PC-3 (cell line): ENCODE measurements around the gene EYS.

Source experiments
- EZH2 ChIP-seq: fragments of 300-600 bp; sonication (generic); IDR thresholded peaks from one replicate; pipeline ENCODE4 v1.6.1; 2017; ENCODE audit warnings: antibody characterized with exemption, mild to moderate bottlenecking, low read length; ENCODE audit not compliant: unreplicated experiment
- TF ChIP-seq, protein P1 (sequence below): fragments of 300-600 bp; sonication (generic); conservative IDR thresholded peaks from 2 replicates; pipeline ENCODE4 v1.5.1; 2017; ENCODE audit warnings: antibody characterized with exemption, low read depth, mild to moderate bottlenecking, low read length

- TF ChIP-seq, protein P1, sequence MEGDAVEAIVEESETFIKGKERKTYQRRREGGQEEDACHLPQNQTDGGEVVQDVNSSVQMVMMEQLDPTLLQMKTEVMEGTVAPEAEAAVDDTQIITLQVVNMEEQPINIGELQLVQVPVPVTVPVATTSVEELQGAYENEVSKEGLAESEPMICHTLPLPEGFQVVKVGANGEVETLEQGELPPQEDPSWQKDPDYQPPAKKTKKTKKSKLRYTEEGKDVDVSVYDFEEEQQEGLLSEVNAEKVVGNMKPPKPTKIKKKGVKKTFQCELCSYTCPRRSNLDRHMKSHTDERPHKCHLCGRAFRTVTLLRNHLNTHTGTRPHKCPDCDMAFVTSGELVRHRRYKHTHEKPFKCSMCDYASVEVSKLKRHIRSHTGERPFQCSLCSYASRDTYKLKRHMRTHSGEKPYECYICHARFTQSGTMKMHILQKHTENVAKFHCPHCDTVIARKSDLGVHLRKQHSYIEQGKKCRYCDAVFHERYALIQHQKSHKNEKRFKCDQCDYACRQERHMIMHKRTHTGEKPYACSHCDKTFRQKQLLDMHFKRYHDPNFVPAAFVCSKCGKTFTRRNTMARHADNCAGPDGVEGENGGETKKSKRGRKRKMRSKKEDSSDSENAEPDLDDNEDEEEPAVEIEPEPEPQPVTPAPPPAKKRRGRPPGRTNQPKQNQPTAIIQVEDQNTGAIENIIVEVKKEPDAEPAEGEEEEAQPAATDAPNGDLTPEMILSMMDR: no peak
- no peak for TF ChIP-seq EZH2
Measured at GRCh38 chr6:63941747-63942470, 1765.1 kb downstream of the EYS start.
